ENCODE measurements around the gene SIL1.
"Not testable (repeated sequence)": the region's sequence is repeated elsewhere in the genome, so short reads cannot be mapped to it uniquely, and the experiment has no call there.

Gene SIL1

GRCh38 chr5:139019211-139019610 is 179.0 kb downstream of the SIL1 start:
- DNase-seq: no peak

GRCh38 chr5:139017624-139018023 is 180.5 kb downstream of the SIL1 start:
- DNase-seq: no peak

- DNase-seq: no peak
Measured at GRCh38 chr5:139016186-139016585, 182.0 kb downstream of the SIL1 start.

GRCh38 chr5:139014726-139015125 is 183.4 kb downstream of the SIL1 start:
- DNase-seq: no peak

- no peak for DNase-seq
Measured at GRCh38 chr5:139012176-139012575, 186.0 kb downstream of the SIL1 start.

- not testable (repeated sequence) for DNase-seq
Measured at GRCh38 chr5:139011156-139011555, 187.0 kb downstream of the SIL1 start.

- no peak for DNase-seq
Measured at GRCh38 chr5:139004374-139005307, 193.5 kb downstream of the SIL1 start.

GRCh38 chr5:138999674-139000073 is 198.5 kb downstream of the SIL1 start:
- DNase-seq: no peak

GRCh38 chr5:138998521-138998920 is 199.6 kb downstream of the SIL1 start:
- no peak for DNase-seq

- no peak for DNase-seq
Measured at GRCh38 chr5:138996120-138996519, 202.0 kb downstream of the SIL1 start.

GRCh38 chr5:138990986-138991590 is 207.1 kb downstream of the SIL1 start:
- no peak for DNase-seq

- no peak for DNase-seq
Measured at GRCh38 chr5:138989720-138990119, 208.4 kb downstream of the SIL1 start.

GRCh38 chr5:138986186-138986800 is 211.9 kb downstream of the SIL1 start:
- no peak for DNase-seq

- DNase-seq: peak; percentile 7
Measured at GRCh38 chr5:138985683-138986082, 212.5 kb downstream of the SIL1 start.

- DNase-seq: no peak
Measured at GRCh38 chr5:138985256-138985655, 212.9 kb downstream of the SIL1 start.

GRCh38 chr5:138983984-138984383 is 214.2 kb downstream of the SIL1 start:
- DNase-seq: no peak

GRCh38 chr5:138981586-138981985 is 216.6 kb downstream of the SIL1 start:
- DNase-seq: no peak

- DNase-seq: no peak
Measured at GRCh38 chr5:138981131-138981530, 217.0 kb downstream of the SIL1 start.

GRCh38 chr5:138980441-138980840 is 217.7 kb downstream of the SIL1 start:
- no peak for DNase-seq

- no peak for DNase-seq
Measured at GRCh38 chr5:138979684-138980280, 218.4 kb downstream of the SIL1 start.

- DNase-seq: no peak
Measured at GRCh38 chr5:138978581-138978980, 219.6 kb downstream of the SIL1 start.

- DNase-seq: no peak
Measured at GRCh38 chr5:138978080-138978479, 220.1 kb downstream of the SIL1 start.

- no peak for DNase-seq
Measured at GRCh38 chr5:138975098-138975847, 222.9 kb downstream of the SIL1 start.

All from inflammatory macrophage treated with lipopolysaccharide for 4 hours (primary cell).